IPS-20b (cell line): ENCODE results near the gene CTNNA2.

Experiments used
- H3K27ac ChIP-seq: one replicate; pipeline ENCODE4 v1.5.1; 2013; ENCODE audit warnings: low read length
- H3K27me3 ChIP-seq: 2 replicates; pipeline ENCODE4 v1.6.1; 2013; ENCODE audit warnings: mild to moderate bottlenecking, low read length, inconsistent platforms; ENCODE audit not compliant: insufficient read depth
- H3K36me3 ChIP-seq: 2 replicates; pipeline ENCODE4 v1.6.1; 2013; ENCODE audit warnings: low read depth, mild to moderate bottlenecking, inconsistent platforms, low read length, moderate library complexity; ENCODE audit not compliant: insufficient read depth
- H3K4me1 ChIP-seq: 2 replicates; pipeline ENCODE4 v1.6.1; 2013; ENCODE audit warnings: mild to moderate bottlenecking, control low read depth, inconsistent platforms, low read length, moderate library complexity; ENCODE audit not compliant: insufficient read depth
- H3K4me3 ChIP-seq: 2 replicates; pipeline ENCODE4 v1.5.1; 2013; ENCODE audit warnings: mild to moderate bottlenecking, low read length, inconsistent platforms
- H3K9ac ChIP-seq: 2 replicates; pipeline ENCODE4 v1.6.1; 2013; ENCODE audit warnings: low read depth, mild to moderate bottlenecking, inconsistent platforms, low read length, moderate library complexity
- H3K9me3 ChIP-seq: 2 replicates; pipeline ENCODE4 v1.6.1; 2013; ENCODE audit warnings: mild to moderate bottlenecking, low read depth, low read length, inconsistent platforms; ENCODE audit not compliant: insufficient read depth

The CTNNA2 gene

GRCh38 chr2:79619442-79619841, 106.6 kb downstream of the CTNNA2 start:
- H3K4me1 ChIP-seq = no peaks in the 10 kb centered on the region
- no peak overlapping the region for H3K4me3 ChIP-seq

GRCh38 chr2:79619976-79620375, 107.1 kb downstream of the CTNNA2 start:
- no peaks in the 10 kb centered on the region for H3K9me3 ChIP-seq
- no peak overlapping the region for H3K4me3 ChIP-seq
- no peak overlapping the region for H3K9ac ChIP-seq
- H3K27ac ChIP-seq = no peak overlapping the region
- no peaks in the 10 kb centered on the region for H3K4me1 ChIP-seq
- no peaks in the 10 kb centered on the region for H3K36me3 ChIP-seq
- H3K27me3 ChIP-seq = no peaks in the 10 kb centered on the region

More at GRCh38 chr2:79619442-79619841, 106.6 kb downstream of the CTNNA2 start:
- Histone ChIP-seq H3K27ac (no peak overlapping the region), H3K36me3 (no peaks in the 10 kb centered on the region), H3K9ac (no peak overlapping the region), H3K9me3 (no peaks in the 10 kb centered on the region), H3K27me3 (no peaks in the 10 kb centered on the region)

- H3K27me3 ChIP-seq = no peaks in the 10 kb centered on the region
- H3K36me3 ChIP-seq = no peaks in the 10 kb centered on the region
- H3K9ac ChIP-seq = no peak overlapping the region
- H3K9me3 ChIP-seq = no peaks in the 10 kb centered on the region
- no peak overlapping the region for H3K4me3 ChIP-seq
- no peaks in the 10 kb centered on the region for H3K4me1 ChIP-seq
- H3K27ac ChIP-seq = no peak overlapping the region
Measured at GRCh38 chr2:79620679-79621078, 107.8 kb downstream of the CTNNA2 start.

- no peak overlapping the region for H3K4me3 ChIP-seq
- no peak overlapping the region for H3K9ac ChIP-seq
- no peak overlapping the region for H3K27ac ChIP-seq
- H3K9me3 ChIP-seq = no peaks in the 10 kb centered on the region
- H3K4me1 ChIP-seq = no peaks in the 10 kb centered on the region
- no peaks in the 10 kb centered on the region for H3K27me3 ChIP-seq
- H3K36me3 ChIP-seq = no peaks in the 10 kb centered on the region
Measured at GRCh38 chr2:79621252-79621651, 108.4 kb downstream of the CTNNA2 start.

GRCh38 chr2:79621755-79622154, 108.9 kb downstream of the CTNNA2 start:
- no peak overlapping the region for H3K9ac ChIP-seq
- H3K27me3 ChIP-seq = no peaks in the 10 kb centered on the region
- no peak overlapping the region for H3K27ac ChIP-seq
- no peak overlapping the region for H3K4me3 ChIP-seq
- H3K9me3 ChIP-seq = no peaks in the 10 kb centered on the region
- no peaks in the 10 kb centered on the region for H3K36me3 ChIP-seq
- no peaks in the 10 kb centered on the region for H3K4me1 ChIP-seq

DNA sequence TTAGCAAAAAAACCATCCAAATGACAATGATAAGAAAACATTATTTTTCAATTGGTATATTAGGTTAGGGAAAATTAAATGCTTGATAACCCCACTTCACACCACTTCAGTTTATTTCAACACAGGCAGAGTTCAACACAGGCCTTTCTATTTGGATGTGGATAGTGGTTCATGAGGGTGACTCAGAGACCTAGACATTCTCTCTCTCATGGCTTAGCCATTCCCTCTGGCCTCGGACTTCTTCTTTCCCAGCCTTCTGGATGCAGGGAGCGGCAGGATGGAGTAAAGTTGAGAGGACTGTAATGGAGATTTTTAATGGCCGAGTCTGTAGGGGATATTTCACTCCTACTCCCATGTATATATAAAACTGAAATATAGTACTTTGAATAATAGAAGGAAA, 109.7 kb downstream of the CTNNA2 start:
- Histone ChIP-seq H3K27ac (no peak overlapping the region), H3K9ac (no peak overlapping the region), H3K4me1 (no peaks in the 10 kb centered on the region), H3K36me3 (no peaks in the 10 kb centered on the region), H3K9me3 (no peaks in the 10 kb centered on the region), H3K27me3 (no peaks in the 10 kb centered on the region), H3K4me3 (no peak overlapping the region)

- Histone ChIP-seq H3K27ac (no peak overlapping the region), H3K36me3 (no peaks in the 10 kb centered on the region), H3K4me3 (no peak overlapping the region), H3K4me1 (no peaks in the 10 kb centered on the region), H3K9me3 (no peaks in the 10 kb centered on the region), H3K27me3 (no peaks in the 10 kb centered on the region), H3K9ac (no peak overlapping the region)
Measured at GRCh38 chr2:79627237-79627636, 114.4 kb downstream of the CTNNA2 start.

DNA sequence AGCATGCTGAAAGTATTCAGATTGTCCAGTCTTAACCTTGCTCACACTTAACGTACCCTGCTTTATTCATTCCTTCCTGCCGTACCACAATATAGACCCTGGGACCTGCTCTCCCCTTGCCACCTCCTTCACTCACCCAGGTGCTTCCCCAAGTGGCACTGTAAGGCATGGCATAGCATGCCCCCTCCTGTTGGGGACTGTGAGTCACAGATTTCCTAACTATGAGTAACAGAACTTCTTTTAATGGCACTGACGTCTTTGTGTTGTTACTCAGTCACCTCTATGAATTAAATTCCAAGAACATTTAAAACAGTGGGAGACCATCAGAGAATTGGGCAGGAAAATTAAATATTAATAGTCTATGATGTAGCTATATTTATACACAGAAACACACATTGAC, 117.2 kb downstream of the CTNNA2 start:
- H3K4me3 ChIP-seq = no peak overlapping the region
- no peaks in the 10 kb centered on the region for H3K9me3 ChIP-seq
- H3K9ac ChIP-seq = no peak overlapping the region
- no peaks in the 10 kb centered on the region for H3K27me3 ChIP-seq
- H3K4me1 ChIP-seq = no peaks in the 10 kb centered on the region
- H3K27ac ChIP-seq = no peak overlapping the region
- H3K36me3 ChIP-seq = no peaks in the 10 kb centered on the region

DNA sequence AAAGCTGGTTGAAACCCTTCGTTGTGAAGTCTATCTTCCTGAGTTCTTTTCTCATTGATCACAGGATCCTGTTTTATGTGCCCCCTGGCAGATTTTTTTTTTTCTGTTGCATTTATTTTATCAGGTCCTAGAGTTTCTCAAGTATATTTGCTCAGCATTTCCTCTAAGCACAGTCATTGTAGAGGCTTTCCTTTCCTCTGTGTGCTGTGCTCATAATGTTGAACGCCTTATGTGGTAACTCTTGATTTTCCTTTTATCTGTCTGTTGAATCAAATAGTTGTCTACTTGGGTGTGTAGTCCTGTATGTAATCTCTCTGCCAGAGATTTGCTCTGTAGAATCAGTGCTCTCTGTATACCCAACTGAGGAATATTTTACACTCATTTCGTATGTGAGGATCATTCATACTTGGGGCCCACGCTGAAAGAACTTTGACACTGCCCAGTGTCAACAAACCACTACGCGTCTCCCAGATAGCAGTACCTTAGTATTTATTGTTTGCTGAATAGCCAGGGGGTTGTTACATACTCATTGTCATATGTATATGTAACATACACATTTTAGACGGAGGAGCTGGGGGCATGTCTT, 118.2 kb downstream of the CTNNA2 start:
- no peaks in the 10 kb centered on the region for H3K4me1 ChIP-seq
- H3K4me3 ChIP-seq = no peak overlapping the region
- no peak overlapping the region for H3K9ac ChIP-seq
- no peak overlapping the region for H3K27ac ChIP-seq
- no peaks in the 10 kb centered on the region for H3K27me3 ChIP-seq
- H3K36me3 ChIP-seq = no peaks in the 10 kb centered on the region
- H3K9me3 ChIP-seq = no peaks in the 10 kb centered on the region

DNA sequence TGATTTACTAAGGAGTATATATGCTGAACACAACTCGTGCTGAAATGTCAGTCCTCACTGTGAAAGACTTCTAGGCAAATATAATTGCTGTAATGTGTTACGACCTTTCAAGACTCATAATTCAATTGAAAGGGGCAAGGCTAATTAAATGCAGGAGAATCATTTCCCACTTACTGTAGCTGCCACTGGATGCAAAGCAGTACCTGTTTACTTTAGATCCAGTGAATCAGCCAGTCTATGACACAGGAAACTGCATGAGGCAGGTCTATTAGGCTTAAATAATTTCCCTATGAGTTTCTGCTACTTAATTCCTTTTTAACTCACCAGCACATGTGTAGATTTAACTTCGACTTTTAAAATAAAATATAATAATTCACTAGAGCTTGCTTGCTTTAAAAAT, 125.6 kb downstream of the CTNNA2 start:
- H3K36me3 ChIP-seq = no peaks in the 10 kb centered on the region
- H3K4me3 ChIP-seq = no peak overlapping the region
- no peak overlapping the region for H3K27ac ChIP-seq
- H3K9ac ChIP-seq = no peak overlapping the region
- no peaks in the 10 kb centered on the region for H3K27me3 ChIP-seq
- no peaks in the 10 kb centered on the region for H3K9me3 ChIP-seq
- peaks cover 24% of the 10 kb centered on the region; the same call in 1 of the 2 replicates for H3K4me1 ChIP-seq

GRCh38 chr2:79638954-79639353, 126.1 kb downstream of the CTNNA2 start:
- Histone ChIP-seq H3K4me1 (peaks cover 24% of the 10 kb centered on the region; the same call in 1 of the 2 replicates), H3K9ac (no peak overlapping the region), H3K9me3 (no peaks in the 10 kb centered on the region)

GRCh38 chr2:79640001-79640400, 127.2 kb downstream of the CTNNA2 start:
- Histone ChIP-seq H3K36me3 (no peaks in the 10 kb centered on the region), H3K4me3 (peak overlapping the region; percentile 14; the same call in 1 of the 2 replicates), H3K27me3 (no peaks in the 10 kb centered on the region), H3K4me1 (peaks cover 24% of the 10 kb centered on the region; the same call in 1 of the 2 replicates), H3K9me3 (no peaks in the 10 kb centered on the region), H3K27ac (no peak overlapping the region), H3K9ac (no peak overlapping the region)

More at GRCh38 chr2:79638954-79639353, 126.1 kb downstream of the CTNNA2 start:
- Histone ChIP-seq H3K27me3 (no peaks in the 10 kb centered on the region), H3K27ac (no peak overlapping the region), H3K36me3 (no peaks in the 10 kb centered on the region), H3K4me3 (no peak overlapping the region)
